Measurements from ENCODE around the gene LDB1.

The LDB1 gene

DNA sequence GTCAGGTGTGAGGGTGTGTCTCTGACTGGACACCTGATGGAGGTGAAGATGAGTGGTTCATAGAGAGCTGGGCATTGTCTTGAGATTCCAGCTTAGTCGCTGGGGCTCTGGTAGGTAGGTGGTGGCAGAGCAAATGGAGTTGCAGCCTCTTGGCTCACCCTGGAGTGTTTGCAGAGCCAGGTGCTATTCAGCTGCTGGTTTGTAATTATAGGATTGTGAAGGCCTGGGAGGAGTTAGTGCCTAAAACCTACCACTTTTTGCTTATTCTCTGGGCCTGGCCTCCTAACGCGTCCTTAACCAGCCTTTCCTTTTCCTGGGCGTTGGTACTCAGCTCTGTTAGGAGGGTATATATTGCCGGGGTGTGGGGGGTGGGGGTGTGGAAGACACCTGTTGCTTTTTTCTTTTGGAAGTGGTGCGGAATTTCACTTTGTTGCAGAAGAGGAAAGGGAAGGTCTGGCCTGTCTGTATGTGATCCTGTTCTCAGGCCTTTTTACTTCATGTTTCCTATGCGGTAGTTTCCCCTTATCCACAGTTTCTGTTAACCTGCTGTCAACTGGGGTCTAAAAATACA is 15.9 kb upstream of the LDB1 start:
- no peak overlapping the region for H3K4me3 ChIP-seq (ENCODE audit: low read length)

GRCh38 chr10:102134416-102134815 is 14.2 kb upstream of the LDB1 start:
- H3K4me3 ChIP-seq (ENCODE audit: low read length) = peak overlapping the region; percentile 90
- no peak for DNase-seq (ENCODE audit: low read depth)
- no peak for TF ChIP-seq CTCF (conservative IDR thresholded peaks at IDR 0.05; ENCODE audit: low read depth, low read length)

More for the DNA sequence above, 15.9 kb upstream of the LDB1 start:
- no peak for DNase-seq (ENCODE audit: low read depth)
- no peak for TF ChIP-seq CTCF (conservative IDR thresholded peaks at IDR 0.05; ENCODE audit: low read depth, low read length)

- H3K4me3 ChIP-seq (ENCODE audit: low read length) = peak overlapping the region; percentile 90
- no peak for DNase-seq (ENCODE audit: low read depth)
- TF ChIP-seq CTCF (conservative IDR thresholded peaks at IDR 0.05; ENCODE audit: low read depth, low read length) = no peak
Observed at GRCh38 chr10:102133373-102134195, 13.4 kb upstream of the LDB1 start.

- peak within 1 kb of the TSS; percentile 90 for H3K4me3 ChIP-seq (ENCODE audit: low read length)
- DNase-seq (ENCODE audit: low read depth) = peak; percentile 98
- TF ChIP-seq CTCF (conservative IDR thresholded peaks at IDR 0.05; ENCODE audit: low read depth, low read length) = peak; percentile 88
Observed at GRCh38 chr10:102132563-102133372, 12.6 kb upstream of the LDB1 start, which contains the start of gene PPRC1. Gene PPRC1, plus strand, starts transcription at chr10:102133040. Its CDS starts 29 bp downstream, at chr10:102133069.

DNA sequence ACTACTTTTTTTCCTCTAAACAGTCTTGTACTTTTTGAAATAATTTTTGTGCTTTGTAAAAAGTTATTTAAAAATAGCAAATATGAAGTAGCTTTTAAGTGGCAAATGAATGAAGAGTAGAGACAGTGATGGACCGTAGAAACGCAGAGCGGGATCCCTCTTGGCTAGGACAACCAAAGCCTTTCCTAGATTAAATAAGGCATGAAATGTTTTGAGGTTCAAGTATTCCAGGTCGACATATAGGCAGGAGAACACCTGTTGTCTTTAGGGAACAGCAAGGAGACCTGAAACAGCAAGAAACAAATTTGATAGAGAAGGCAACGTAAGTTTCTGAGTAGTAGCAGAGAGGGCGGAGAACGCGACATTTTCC is 12.0 kb upstream of the LDB1 start:
- peak overlapping the region; percentile 90 for H3K4me3 ChIP-seq (ENCODE audit: low read length)
- TF ChIP-seq CTCF (conservative IDR thresholded peaks at IDR 0.05; ENCODE audit: low read depth, low read length) = no peak

GRCh38 chr10:102131286-102132170 is 11.4 kb upstream of the LDB1 start:
- no peak for DNase-seq (ENCODE audit: low read depth)
- no peak overlapping the region for H3K4me3 ChIP-seq (ENCODE audit: low read length)

More for the DNA sequence above, 12.0 kb upstream of the LDB1 start:
- DNase-seq (ENCODE audit: low read depth) = no peak

More at GRCh38 chr10:102131286-102132170, 11.4 kb upstream of the LDB1 start:
- no peak for TF ChIP-seq CTCF (conservative IDR thresholded peaks at IDR 0.05; ENCODE audit: low read depth, low read length)
